H9 (cell line): Measurements from ENCODE around the gene MYOF. TPM values are rescaled to one million over a fixed set of nuclear protein-coding genes. Genes with fewer than 3 reads are reported as not detected.

Experiments used
- DNase-seq: peaks from one replicate; pipeline ENCODE4 v3.0.0-alpha.2; 2017
- H2AFZ ChIP-seq: one replicate; pipeline ENCODE4 v1.6.1; 2013; ENCODE audit warnings: mild to moderate bottlenecking, low read length, control low read depth, moderate library complexity
- H2AK5ac ChIP-seq: 2 replicates; pipeline ENCODE4 v1.6.1; 2013; ENCODE audit warnings: low read length, control low read depth, mixed read lengths; ENCODE audit not compliant: insufficient read length
- H2BK120ac ChIP-seq: one replicate; pipeline ENCODE4 v1.6.1; 2013; ENCODE audit warnings: low read depth, mild to moderate bottlenecking, low read length, control low read depth, inconsistent platforms; ENCODE audit not compliant: poor library complexity, severe bottlenecking
- H2BK12ac ChIP-seq: 2 replicates; pipeline ENCODE4 v1.6.1; 2013; ENCODE audit warnings: low read length, control low read depth, mixed read lengths, low read depth; ENCODE audit not compliant: insufficient read length
- H2BK15ac ChIP-seq: 2 replicates; pipeline ENCODE4 v1.6.1; 2013; ENCODE audit warnings: low read depth, low read length, control low read depth
- H2BK20ac ChIP-seq: one replicate; pipeline ENCODE4 v1.6.1; 2013; ENCODE audit warnings: low read depth, mild to moderate bottlenecking, low read length, control low read depth, inconsistent platforms; ENCODE audit not compliant: poor library complexity, severe bottlenecking
- H2BK5ac ChIP-seq: 2 replicates; pipeline ENCODE4 v1.6.1; 2013; ENCODE audit warnings: low read length, control low read depth, mixed read lengths; ENCODE audit not compliant: insufficient read length
- H3K14ac ChIP-seq: 2 replicates; pipeline ENCODE4 v1.6.1; 2013; ENCODE audit warnings: low read length, control low read depth; ENCODE audit not compliant: insufficient read depth
- H3K18ac ChIP-seq: 2 replicates; pipeline ENCODE4 v1.6.1; 2013; ENCODE audit warnings: low read depth, mild to moderate bottlenecking, mixed read lengths, low read length, control low read depth; ENCODE audit not compliant: insufficient read length
- H3K23ac ChIP-seq: 2 replicates; pipeline ENCODE4 v1.6.1; 2013; ENCODE audit warnings: low read length, control low read depth, mixed read lengths, low read depth; ENCODE audit not compliant: insufficient read length
- H3K23me2 ChIP-seq: 2 replicates; pipeline ENCODE4 v1.6.1; 2013; ENCODE audit warnings: low read depth, mild to moderate bottlenecking, mixed read lengths, low read length, control low read depth; ENCODE audit not compliant: insufficient read length, poor library complexity, severe bottlenecking
- H3K27ac ChIP-seq: 2 replicates; pipeline ENCODE4 v1.5.1; 2013; ENCODE audit warnings: low read length, control low read depth, mixed read lengths, low read depth; ENCODE audit not compliant: insufficient read length
- H3K27me3 ChIP-seq: 2 replicates; pipeline ENCODE4 v1.6.1; 2013; ENCODE audit warnings: low read length, control low read depth, inconsistent platforms; ENCODE audit not compliant: insufficient read depth
- H3K4ac ChIP-seq: 2 replicates; pipeline ENCODE4 v1.6.1; 2013; ENCODE audit warnings: low read depth, mild to moderate bottlenecking, control low read depth, inconsistent platforms, low read length, moderate library complexity
- H3K4me1 ChIP-seq: 2 replicates; pipeline ENCODE4 v1.6.1; 2013; ENCODE audit warnings: low read length, control low read depth, inconsistent platforms; ENCODE audit not compliant: insufficient read depth
- H3K4me2 ChIP-seq: 2 replicates; pipeline ENCODE4 v1.6.1; 2013; ENCODE audit warnings: low read length, control low read depth, mixed read lengths; ENCODE audit not compliant: insufficient read length, insufficient read depth
- H3K56ac ChIP-seq: 2 replicates; pipeline ENCODE4 v1.6.1; 2013; ENCODE audit warnings: low read depth, mild to moderate bottlenecking, mixed read lengths, low read length, control low read depth; ENCODE audit not compliant: insufficient read length
- H3K79me1 ChIP-seq: 2 replicates; pipeline ENCODE4 v1.6.1; 2013; ENCODE audit warnings: low read depth, mild to moderate bottlenecking, moderate library complexity, low read length, control low read depth, inconsistent platforms; ENCODE audit not compliant: insufficient read depth, poor library complexity, severe bottlenecking
- H3K79me2 ChIP-seq: 2 replicates; pipeline ENCODE4 v1.6.1; 2013; ENCODE audit warnings: low read length, control low read depth, inconsistent platforms; ENCODE audit not compliant: insufficient read depth
- H3K9ac ChIP-seq: 2 replicates; pipeline ENCODE4 v1.6.1; 2013; ENCODE audit warnings: low read length, control low read depth, mixed read lengths; ENCODE audit not compliant: insufficient read length; ENCODE audit errors: extremely low read depth
- H3K9me3 ChIP-seq: one replicate; pipeline ENCODE4 v1.6.1; 2013; ENCODE audit warnings: low read depth, low read length, inconsistent platforms; ENCODE audit not compliant: control insufficient read depth
- H3T11ph ChIP-seq: one replicate; pipeline ENCODE4 v1.6.1; 2013; ENCODE audit warnings: mild to moderate bottlenecking, low read length, control low read depth, inconsistent platforms
- H4K20me1 ChIP-seq: one replicate; pipeline ENCODE4 v1.6.1; 2013; ENCODE audit not compliant: control insufficient read depth, insufficient read length, insufficient read depth
- H4K5ac ChIP-seq: 2 replicates; pipeline ENCODE4 v1.6.1; 2013; ENCODE audit warnings: low read depth, mild to moderate bottlenecking, mixed read lengths, low read length, control low read depth; ENCODE audit not compliant: insufficient read length
- H4K8ac ChIP-seq: replicated peaks from 2 replicates; pipeline ENCODE4 v1.6.1; 2013; ENCODE audit warnings: low read length, control low read depth, mixed read lengths, low read depth; ENCODE audit not compliant: insufficient read length
- H4K91ac ChIP-seq: 2 replicates; pipeline ENCODE4 v1.6.1; 2013; ENCODE audit warnings: low read depth, mild to moderate bottlenecking, moderate library complexity, mixed read lengths, low read length, control low read depth; ENCODE audit not compliant: insufficient read length
- H3K27ac Mint-ChIP-seq, 3 experiments: 2 replicates in 2 of 3; 3 replicates in 1 of 3; pipeline ENCODE4 v1.8.0; 2020 to 2021; ENCODE audit warnings: mixed read lengths in 3 of 3, mild to moderate bottlenecking in 1 of 3, moderate library complexity in 1 of 3
- H3K27me3 Mint-ChIP-seq: 2 replicates; pipeline ENCODE4 v1.8.0; 2021; ENCODE audit warnings: low read depth, mild to moderate bottlenecking, moderate library complexity, mixed read lengths
- H3K36me3 Mint-ChIP-seq, 3 experiments: 2 replicates in 2 of 3; 3 replicates in 1 of 3; pipeline ENCODE4 v1.8.0; 2020 to 2021; ENCODE audit warnings: low read depth in 3 of 3, mixed read lengths in 3 of 3; ENCODE audit not compliant: insufficient read depth in 1 of 3
- H3K4me1 Mint-ChIP-seq, 2 experiments: 2 replicates each; pipeline ENCODE4 v1.8.0; 2020; ENCODE audit warnings: mixed read lengths in 2 of 2
- H3K4me3 Mint-ChIP-seq, 2 experiments: 2 replicates in 1 of 2; 3 replicates in 1 of 2; pipeline ENCODE4 v1.8.0; 2020 to 2021; ENCODE audit warnings: mild to moderate bottlenecking in 2 of 2, mixed read lengths in 2 of 2, moderate library complexity in 1 of 2
- H3K9me3 Mint-ChIP-seq, 2 experiments: 2 replicates in 1 of 2; 3 replicates in 1 of 2; pipeline ENCODE4 v1.8.0; 2020; ENCODE audit warnings: mild to moderate bottlenecking in 2 of 2, mixed read lengths in 2 of 2, moderate library complexity in 1 of 2
- CTCF ChIP-seq: fragments of 200-600 bp; sonication (generic); conservative IDR thresholded peaks from 3 replicates; pipeline ENCODE4 v1.8.0; 2021; ENCODE audit warnings: antibody characterized with exemption, mild to moderate bottlenecking
- WGBS: extraction: QIAGEN DNeasy Blood & Tissue Kit; methylation state at CpG from one replicate; pipeline ENCODE4 v1.1.7; 2013; ENCODE audit warnings: missing lambda C conversion rate, low lambda C conversion rate, mixed read lengths; ENCODE audit not compliant: insufficient read length; ENCODE audit errors: extremely low coverage; 5-methylcytosine and 5-hydroxymethylcytosine counted together
- total RNA-seq: library from RNA; stranded (reverse); gene quantifications from 2 replicates; pipeline ENCODE4 v1.2.1, GENCODE V29; 2021

Gene MYOF
- total RNA-seq, 1 experiment from 2014 or later = 2.8 TPM

GRCh38 chr10:93337309-93337721 is 144.8 kb downstream of the MYOF start:
- no peaks in the 10 kb centered on the region for H3K27me3 ChIP-seq
- no peak overlapping the region for H4K91ac ChIP-seq
- no peak overlapping the region for H3T11ph ChIP-seq
- no peaks in the 10 kb centered on the region for H3K79me1 ChIP-seq
- Mint-ChIP-seq H3K4me1 (peaks cover 16 to 17% of the 10 kb centered on the region in 2 experiments), H3K4me3 (no peak overlapping the region), H3K9me3 (no peaks in the 10 kb centered on the region), H3K36me3 (no peaks in the 10 kb centered on the region), H3K27ac (0 out of 7 replicates have a peak overlapping the region, but pooled peaks of 1 of the 3 experiments have one; percentile 50), H3K27me3 (no peaks in the 10 kb centered on the region)
- no peak overlapping the region for H2AK5ac ChIP-seq
- H3K27ac ChIP-seq = no peak overlapping the region
- H2BK120ac ChIP-seq = no peak overlapping the region
- H3K18ac ChIP-seq = no peak overlapping the region
- no peak overlapping the region for H4K5ac ChIP-seq
- H3K9me3 ChIP-seq = no peaks in the 10 kb centered on the region
- no peak overlapping the region for H3K56ac ChIP-seq
- H3K14ac ChIP-seq = no peak overlapping the region
- no peaks in the 10 kb centered on the region for H3K4me1 ChIP-seq
- no peak overlapping the region for H2AFZ ChIP-seq
- TF ChIP-seq CTCF = no peak
- no peak overlapping the region for H2BK5ac ChIP-seq
- no peak overlapping the region for H4K8ac ChIP-seq
- no peak overlapping the region for H3K9ac ChIP-seq
- no CpG with 5 or more reads among the region's 7 CpGs for WGBS
- H4K20me1 ChIP-seq = no peaks in the 10 kb centered on the region
- no peak overlapping the region for H2BK12ac ChIP-seq
- no peak for DNase-seq
- no peak overlapping the region for H3K4me2 ChIP-seq
- H2BK15ac ChIP-seq = no peak overlapping the region
- H2BK20ac ChIP-seq = no peak overlapping the region
- no peak overlapping the region for H3K23ac ChIP-seq
- H3K4ac ChIP-seq = no peak overlapping the region
- H3K23me2 ChIP-seq = no peaks in the 10 kb centered on the region
- H3K79me2 ChIP-seq = no peaks in the 10 kb centered on the region
